HG03432 (cell line): ENCODE results near the gene BCKDK.

Experiments used
- ATAC-seq: cut with Tn5 transposase; IDR thresholded peaks from one replicate; pipeline ENCODE4 v1.9.1; 2021; ENCODE audit warnings: mild to moderate bottlenecking, moderate library complexity; ENCODE audit not compliant: unreplicated experiment

Gene BCKDK

DNA sequence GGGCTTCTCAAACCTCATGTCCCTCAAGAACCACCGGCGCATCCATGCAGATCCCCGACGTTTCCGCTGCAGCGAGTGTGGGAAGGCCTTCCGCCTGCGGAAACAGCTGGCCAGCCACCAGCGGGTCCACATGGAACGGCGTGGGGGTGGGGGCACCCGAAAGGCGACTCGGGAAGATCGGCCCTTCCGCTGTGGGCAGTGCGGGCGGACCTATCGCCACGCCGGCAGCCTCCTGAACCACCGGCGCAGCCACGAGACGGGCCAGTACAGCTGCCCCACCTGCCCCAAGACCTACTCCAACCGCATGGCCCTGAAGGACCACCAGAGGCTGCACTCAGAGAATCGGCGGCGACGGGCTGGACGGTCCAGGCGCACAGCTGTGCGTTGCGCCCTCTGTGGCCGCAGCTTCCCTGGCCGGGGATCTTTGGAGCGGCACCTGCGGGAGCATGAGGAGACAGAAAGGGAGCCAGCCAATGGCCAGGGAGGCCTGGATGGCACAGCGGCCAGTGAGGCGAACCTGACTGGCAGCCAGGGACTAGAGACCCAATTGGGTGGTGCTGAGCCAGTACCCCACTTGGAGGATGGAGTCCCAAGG, 28.1 kb upstream of the BCKDK start:
- no peak for ATAC-seq

DNA sequence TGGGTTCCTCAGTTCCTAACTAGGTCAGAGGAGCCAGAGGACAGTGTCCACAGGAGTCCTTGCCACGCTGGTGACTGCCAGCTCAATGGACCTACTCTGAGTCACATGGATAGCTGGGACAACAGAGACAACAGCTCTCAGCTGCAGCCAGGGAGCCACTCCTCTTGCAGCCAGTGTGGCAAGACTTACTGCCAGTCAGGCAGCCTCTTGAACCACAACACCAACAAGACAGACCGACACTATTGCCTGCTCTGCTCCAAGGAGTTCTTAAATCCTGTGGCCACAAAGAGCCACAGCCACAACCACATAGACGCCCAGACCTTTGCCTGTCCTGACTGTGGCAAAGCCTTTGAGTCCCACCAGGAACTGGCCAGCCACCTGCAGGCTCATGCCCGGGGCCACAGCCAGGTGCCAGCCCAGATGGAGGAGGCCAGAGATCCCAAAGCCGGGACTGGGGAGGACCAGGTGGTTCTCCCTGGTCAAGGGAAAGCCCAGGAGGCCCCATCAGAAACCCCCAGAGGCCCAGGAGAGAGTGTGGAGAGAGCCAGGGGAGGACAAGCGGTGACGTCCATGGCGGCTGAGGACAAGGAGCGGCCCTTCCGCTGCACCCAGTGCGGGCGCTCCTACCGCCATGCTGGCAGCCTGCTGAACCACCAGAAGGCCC, 27.3 kb upstream of the BCKDK start:
- ATAC-seq, result no peak

DNA sequence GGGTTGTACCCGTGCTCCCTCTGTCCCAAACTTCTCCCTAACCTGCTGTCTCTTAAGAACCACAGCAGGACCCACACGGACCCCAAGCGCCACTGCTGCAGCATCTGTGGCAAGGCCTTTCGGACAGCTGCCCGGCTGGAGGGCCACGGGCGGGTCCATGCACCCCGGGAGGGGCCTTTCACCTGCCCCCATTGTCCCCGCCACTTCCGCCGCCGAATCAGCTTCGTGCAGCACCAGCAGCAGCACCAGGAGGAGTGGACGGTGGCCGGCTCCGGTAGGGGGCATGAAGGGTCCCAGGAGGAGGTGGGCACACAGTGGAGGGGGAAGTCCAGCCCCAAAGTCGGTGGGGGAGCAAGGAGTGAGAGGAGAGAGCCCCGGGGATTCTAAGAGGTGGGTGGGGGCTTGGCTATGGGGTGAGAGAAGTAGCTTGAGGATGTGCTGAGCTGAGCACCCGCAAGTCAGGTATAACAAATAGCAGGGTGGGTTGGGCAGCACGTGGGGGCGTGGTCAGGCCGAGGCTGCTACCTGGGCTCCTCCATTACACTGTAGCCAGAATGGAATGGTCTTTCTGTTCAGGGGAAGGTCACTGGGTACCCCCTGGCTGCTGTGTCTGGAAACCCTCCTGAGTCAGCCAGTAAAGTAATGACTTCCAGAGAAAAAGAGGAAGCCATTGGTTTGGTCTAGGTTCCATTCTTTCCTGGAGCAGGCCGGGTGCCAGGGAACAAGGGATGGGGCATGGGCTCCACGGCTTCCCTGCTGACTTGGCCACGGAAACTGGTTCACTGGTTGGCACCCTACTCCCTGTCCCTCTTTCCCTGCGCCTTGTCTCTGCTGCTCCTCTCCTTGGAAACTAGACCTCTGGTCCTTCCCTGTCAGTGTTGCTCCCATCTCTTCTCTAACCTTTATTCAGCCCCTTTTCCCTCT, 26.5 kb upstream of the BCKDK start:
- no peak for ATAC-seq

DNA sequence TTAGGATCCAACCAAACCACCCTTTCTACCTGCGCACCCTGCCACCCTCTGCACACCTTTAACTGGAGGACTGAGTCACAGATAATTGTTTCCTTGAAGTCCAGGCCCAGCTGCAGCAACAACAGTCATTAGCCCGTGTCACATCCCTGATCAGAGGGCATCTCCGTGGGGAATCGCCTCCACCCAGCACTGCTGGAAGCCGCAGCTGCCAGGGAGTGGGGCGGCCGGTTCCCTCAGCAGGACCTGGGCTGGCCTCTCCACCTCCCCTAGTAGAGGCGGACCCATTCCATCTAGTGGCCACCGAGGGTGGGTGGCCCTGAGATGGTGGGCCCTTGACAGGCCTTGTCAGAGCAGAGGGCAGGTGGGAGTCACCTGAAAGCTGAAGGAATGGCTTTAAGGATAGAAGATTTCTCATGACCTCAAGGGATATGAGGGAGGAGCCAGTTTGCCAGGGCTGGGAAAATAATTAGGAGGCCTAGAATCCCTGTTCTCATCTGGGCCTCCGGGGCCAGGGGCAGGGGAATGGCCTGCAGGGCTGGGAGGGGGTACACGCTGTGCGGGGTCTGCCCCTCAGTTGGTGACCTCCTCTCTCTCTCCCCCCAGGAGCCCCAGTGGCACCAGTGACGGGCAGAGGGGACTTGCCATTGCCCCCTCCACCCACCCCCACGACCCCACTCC, 25.7 kb upstream of the BCKDK start:
- no peak for ATAC-seq

DNA sequence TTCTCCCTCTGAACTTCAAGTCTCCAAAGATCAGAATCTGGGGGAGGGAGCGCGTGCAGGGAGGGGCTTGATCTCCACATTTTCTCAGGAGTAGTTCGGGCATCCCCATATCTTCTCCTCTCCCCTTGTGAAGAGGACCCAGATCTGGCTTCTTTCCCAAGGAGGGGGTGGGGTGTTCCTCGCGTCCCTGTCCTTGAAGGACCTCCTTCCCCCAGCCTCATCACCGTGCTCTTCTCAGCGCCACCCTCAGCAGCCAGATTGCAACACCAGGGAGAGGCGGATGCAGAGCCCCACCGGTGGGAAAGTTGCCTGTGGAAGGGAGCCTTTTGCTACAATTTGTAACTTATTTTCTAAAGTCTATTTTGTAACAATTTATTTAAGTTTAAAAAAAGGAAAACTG, 25.1 kb upstream of the BCKDK start:
- no peak for ATAC-seq

DNA sequence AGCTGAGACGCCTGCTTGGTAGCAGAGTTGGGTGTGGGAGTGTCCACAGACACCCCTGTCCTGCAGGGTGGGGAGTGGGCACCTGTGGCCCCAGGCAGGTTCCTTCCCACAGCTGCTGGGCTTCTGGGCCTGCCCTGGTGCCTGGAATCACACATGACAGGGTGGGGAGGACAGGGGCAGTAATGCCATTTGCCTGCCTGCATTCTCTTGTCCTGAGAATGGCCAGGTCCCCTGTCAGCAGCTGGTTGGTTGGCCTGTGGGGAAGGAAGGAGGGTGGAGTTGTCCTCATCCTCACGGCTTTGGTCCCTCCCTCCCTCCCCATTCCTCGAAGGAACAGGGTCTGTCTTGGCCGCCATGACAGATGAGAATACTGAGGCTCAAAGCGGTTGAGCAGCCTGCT, 24.6 kb upstream of the BCKDK start:
- ATAC-seq, result no peak

DNA sequence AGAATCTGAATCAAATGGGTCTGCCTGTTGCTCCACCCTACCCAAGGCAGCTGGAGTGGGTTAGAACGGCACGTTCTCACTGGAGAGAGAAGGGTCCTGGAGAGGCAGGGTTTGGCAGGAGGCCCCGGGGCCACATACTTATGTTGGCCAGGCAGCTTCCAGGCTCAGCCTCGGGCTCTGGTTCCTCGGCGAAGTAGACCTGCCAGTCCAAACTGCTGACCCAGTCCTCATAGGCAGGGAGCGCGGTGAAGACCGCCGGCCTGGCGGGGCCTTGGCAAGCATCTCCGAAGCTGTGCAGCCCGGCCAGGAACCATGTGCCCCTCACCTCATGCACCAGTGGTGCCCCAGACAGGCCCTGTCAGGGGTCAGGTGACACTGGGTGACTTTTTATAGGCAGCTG, 24.2 kb upstream of the BCKDK start:
- no peak for ATAC-seq

DNA sequence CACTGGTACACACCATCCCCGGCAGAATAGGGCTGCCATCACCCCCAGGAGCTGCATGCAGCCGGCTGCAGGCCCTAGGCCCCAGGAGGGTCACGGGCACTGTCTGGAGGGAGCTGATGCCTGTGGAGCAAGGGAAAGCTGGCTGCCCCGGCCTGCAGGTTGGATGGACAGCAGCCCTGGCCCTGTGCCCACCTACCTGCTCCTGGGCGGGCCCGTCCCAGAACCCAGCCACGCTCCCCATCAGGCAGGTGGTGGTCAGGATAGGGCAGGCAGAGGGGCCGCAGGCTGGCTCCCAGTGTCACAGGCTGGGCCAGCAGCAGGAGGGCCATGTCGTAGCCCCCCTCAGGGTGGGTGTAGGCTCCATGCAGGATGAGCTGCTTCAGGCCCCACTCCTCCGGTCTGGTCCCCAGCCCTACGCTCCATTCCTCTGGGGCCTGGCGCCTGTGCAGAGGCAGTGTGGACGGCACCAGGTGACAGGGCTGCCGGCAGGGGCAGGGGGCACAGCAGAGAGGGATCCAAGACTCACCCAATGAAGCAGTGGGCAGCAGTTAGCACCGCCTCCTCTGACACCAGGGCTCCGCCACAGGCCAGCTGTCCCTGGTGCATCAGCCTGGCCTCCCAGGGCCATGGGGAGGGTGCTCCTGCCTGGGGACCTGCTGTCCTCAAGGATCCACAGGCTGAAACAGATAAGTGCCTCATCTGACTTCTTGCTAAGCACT, 23.4 kb upstream of the BCKDK start:
- no peak for ATAC-seq

DNA sequence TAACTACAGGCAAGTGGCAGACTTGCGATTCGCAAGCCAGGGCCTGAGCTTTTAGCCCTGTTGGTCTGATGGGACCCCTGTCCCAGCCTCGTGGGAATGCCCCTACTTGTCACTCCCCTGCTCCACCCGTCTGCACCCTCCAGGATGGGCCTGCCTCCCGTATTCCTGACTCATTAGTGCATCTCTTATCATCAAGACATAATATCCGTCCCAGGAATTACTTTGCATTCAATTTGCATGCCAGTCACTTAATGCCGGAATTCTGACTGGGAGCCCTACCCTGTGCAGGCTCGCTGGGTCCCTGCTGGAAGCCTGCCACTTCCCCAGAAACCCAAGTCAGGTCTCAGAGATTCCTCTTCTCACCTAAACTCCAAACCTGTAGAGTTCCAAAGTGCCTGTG, 22.8 kb upstream of the BCKDK start:
- no peak for ATAC-seq

DNA sequence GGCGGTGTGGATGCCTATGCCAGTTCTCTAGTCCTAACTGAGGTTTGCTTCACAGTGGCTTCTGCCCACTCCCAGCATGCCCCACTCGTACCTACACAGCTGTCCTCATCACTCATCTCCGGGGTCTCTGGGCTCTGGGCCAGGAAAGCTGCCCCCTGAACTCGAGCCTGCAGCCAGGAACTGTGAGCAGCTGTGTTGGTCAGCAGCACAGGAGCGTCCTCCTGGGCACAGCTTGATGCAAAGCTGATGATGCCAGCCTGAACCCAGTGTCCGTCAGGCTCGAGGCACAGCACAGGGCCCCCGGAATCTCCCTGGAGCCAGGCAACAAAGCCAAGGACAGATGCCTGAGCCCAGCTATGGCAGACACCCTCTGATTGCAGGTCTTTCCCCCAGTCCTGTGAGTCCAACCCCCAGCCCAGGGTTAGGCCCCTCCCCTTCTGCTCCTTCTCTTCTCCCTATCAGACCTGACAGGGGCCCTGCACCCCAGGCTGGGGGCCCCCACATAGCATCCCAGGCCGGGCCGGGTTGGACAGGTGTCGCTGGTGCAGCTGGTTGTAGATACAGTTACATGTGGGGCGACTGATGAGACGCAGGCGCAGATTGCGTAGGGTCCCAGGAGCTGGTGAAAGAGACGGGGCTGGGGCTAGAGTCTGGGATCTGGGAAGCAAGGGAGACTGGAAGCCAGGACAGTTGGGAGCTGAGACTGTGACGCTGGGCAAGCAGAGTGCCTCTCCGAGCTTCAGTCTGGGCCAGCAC, 22.1 kb upstream of the BCKDK start:
- no peak for ATAC-seq

DNA sequence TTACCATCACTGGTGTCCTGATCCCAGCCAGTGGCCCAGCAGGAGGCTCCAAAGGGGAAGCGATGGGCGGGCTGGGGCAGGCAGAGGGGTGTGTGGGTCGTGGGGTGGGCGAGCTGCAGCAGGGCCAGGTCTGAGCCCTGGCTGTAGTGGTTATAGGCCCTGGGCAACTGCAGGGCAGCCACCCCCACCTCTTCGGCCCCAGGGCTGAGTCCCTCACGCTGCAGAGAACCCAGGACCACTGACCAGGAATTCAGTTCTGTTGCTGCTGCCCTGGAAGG, 21.6 kb upstream of the BCKDK start:
- no peak for ATAC-seq

DNA sequence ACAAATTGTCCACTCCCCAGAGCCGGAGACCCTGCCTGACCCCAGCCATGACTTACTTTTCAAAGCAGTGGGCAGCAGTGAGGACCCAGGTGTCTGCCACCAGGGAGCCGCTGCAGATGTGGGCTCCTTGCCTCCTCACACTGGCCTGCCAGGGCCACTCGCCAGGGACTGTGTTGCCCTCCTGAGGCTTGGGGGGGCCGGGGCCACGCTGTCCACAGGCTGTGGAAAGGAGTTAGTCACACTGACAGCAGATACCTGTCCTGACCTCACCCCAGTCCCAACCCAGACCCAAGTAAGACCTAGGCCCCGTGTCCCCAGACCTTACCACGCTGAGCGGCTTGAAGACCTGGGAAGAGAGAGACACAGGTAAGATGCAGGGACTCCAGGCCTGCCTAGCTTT, 20.7 kb upstream of the BCKDK start:
- no peak for ATAC-seq

DNA sequence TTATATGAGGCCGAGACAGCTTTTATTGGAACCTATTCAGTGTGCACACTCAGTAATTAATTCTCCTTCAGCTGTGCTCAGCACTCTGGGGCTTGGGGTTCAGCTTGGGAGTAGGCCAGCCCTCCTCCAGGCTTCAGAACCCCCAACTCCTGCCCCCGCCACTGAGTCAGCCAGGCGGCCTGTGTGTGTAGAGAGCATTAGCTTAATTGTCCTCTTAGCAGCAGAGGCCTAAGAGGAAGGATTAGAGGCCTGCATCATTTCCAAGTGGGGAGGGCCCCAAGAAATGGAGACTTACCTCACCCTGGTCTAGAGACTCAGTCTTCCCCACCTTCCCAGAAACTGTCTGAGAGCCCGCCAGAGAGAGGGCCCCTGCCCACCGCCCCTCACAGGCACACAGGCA, 20.2 kb upstream of the BCKDK start:
- ATAC-seq, result no peak

DNA sequence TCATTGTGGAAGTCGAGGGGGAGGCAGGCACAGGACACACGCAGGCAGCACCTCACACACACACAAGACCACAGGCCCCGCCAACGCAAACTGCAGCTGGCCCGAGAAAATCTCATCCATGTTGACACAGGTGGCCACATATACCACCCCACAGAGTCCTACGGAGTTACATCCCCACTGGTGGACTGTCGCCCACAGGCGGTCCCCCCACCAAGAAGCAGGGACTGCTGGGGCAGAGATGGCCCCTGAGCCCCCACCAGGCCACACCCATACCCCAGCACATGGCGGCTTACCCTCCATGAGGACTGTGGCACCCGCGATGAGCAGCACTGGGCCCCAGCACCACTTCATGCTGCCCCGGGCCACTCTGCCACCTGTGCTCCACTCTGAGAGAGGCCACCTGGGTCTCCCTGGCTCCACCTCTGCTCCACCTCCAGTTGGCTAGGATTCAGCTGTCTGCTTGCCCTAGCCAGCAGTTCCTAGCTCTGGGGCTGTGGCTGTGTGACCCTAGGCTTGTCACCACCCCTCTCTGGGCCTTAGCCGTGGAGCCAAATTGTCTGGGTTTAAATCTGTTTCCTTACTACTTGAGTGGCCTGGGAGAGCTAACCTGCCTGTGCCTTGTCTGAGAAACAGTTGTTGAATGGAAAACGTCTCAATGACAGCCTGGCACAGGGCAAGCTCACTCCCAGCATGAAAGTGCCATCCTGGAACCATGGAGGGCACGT, 19.6 kb upstream of the BCKDK start, which contains the start of gene PRSS53:
Gene PRSS53 (minus strand): TSS at position 485 of the 725 bp plus-strand sequence. CDS start 134 bp downstream, at position 351.
- ATAC-seq, result no peak

DNA sequence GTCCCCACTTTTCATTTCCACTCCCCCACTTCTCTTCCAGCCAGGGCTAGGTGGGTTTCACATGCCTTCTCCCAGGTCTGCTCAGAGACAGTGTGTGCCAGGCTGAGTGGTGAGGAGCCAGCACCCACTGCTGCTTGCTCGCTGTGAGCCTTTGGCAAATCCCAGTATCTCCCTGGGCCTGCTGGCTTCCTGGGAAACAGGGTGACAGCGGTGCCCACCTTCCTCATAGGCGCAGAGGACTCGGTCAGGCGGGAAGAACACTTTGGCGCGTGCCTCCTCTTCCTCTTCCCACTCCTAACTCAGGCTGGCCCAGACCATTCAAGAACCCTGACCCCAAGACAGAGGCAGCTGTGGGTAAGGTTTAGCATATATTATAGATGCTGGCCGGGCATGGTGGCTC, 19.0 kb upstream of the BCKDK start:
- no peak for ATAC-seq

DNA sequence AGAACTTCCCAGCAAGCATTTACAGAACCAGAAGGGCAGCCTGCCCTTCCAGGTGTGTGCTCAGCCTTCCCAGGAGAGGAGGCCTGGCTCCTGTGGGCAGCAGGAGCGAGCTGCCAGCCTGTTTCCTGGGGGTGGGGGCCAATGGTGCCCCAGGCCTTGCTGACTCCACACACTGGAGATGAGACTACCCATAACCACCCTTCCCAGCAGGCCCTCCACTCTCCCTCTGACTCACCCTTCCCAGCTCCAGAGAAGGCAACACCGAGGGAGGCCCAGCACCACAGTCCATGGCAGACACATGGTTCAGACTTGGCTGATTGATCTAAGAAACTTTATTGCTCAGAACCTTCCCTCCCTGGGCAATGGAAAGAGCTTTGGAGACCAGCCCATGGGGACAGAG, 17.6 kb upstream of the BCKDK start:
- no peak for ATAC-seq

DNA sequence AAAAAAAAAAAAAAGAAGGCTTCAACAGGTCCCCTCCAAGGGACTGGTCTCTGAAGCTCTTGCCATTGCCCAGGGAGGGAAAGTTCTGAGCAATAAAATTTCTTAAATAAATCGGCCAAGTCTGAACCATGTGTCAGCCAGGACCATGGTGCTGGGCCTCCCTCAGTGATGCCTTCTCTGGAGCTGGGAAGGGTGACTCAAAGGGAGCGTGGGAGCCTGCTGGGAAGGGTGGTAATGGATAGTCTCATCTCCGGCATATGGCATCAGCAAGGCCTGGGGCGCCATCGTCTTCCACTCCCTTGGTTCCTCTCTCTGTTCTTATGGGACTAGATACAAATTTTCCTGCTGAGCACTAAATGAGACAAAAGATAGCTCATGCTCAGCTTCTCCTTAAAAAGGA, 15.9 kb upstream of the BCKDK start:
- no peak for ATAC-seq

DNA sequence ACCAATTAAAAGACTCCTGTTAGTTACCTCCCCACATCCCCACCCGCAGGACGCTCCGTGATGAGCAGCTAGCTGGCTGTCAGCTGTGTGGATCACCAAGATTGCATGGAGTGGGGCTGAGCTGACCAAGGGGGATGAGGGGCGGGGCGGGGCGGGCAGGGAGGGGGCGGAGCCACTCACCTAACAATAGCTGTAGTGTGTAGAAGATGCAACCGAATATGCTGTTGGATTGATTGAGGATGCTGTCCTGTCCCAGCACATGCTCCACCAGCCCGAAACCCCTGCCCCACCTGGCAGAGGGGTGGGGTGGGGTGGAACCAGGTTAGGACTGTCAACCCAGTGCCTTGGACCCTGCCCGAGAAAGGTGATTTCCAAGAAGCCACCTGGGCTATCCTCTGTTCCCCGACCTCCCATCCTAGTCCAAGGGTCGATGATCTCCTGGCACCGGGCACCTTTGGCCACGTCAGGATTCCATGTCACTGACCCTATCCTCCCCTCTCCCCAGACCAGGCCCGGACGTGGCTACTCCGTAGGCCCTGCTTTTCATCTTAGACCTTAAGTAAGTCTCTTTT, 15.0 kb upstream of the BCKDK start:
- no peak for ATAC-seq

DNA sequence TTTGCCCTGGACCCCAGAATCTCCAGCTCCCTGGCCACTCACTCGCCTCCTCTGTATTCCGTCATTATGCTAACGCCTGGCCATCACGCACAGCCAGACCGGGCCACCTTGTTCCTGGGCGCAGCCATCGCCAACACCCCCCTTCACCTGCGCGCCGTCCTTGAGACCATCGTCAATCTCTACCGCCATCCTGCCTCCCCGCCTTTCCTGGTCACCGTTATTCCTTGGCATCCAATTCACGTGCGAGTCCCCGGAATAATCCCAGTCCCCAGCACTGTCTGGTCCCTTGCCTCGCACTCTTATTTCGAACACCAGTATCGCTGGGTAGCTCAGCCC, 14.1 kb upstream of the BCKDK start:
- peak; percentile 2 for ATAC-seq
